Hematopoietic multipotent progenitor cell (in vitro differentiated cells): ENCODE measurements around the gene VAMP3. TPM values are rescaled to one million over a fixed set of nuclear protein-coding genes. Genes with fewer than 3 reads are reported as not detected.

Experiments
- DNase-seq, 3 donors: peaks; one replicate each; pipeline ENCODE4 v3.0.0-alpha.2; 2011 to 2015; ENCODE audit warnings: low read depth in 2 of 3, low spot score in 2 of 3
- total RNA-seq: library from RNA; depleted of rRNA; stranded (reverse); fragments of >200 nt; gene quantifications from one replicate; pipeline ENCODE4 v1.2.3, GENCODE V29; 2012

VAMP3 gene
- total RNA-seq, 1 donor = 21.8 TPM

DNA sequence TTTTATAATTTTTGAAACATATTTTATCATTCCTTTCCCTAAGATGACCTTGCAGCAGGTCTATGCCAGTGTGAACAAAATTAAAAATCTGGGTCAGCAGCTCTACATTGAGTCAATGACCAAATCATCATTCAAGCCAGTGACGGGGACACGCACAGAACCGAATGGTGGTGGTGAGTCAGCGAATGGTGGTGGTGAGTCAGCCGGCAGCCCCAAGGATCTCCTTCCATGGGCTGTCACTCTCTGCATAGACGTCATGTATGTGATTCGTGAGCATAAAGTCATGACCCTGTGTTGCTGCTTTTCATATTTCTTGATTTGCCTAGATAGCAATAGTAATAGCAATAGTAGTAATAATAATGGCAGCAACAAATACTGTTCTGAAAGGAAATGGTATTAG, 39.3 kb downstream of the VAMP3 start:
- DNase-seq = no peak

DNA sequence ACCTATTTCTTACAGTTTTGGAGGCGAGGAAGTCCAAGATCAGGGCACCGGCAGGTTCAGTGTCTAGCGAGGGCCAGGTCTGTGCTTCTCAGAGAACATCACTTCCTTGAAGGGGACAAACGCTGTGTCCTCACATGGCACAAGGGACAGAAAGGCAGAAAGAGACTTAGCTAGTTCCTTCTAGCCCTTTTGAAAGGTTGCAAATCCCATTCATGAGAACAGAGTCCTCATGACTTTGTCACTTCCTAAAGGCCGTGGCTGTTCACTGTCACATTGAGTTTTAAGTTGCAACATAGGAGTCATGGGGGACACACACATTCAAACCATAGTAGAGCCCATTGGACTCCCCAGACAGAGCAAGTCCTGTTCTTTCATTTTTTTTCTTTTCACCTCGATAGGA, 40.4 kb downstream of the VAMP3 start:
- no peak for DNase-seq

GRCh38 chr1:7813677-7814373, 42.7 kb downstream of the VAMP3 start:
- no peak for DNase-seq

- no peak for DNase-seq
Observed at GRCh38 chr1:7821282-7821681, 50.2 kb downstream of the VAMP3 start.

- DNase-seq = no peak
Observed at GRCh38 chr1:7824701-7825100, 53.6 kb downstream of the VAMP3 start.

- DNase-seq = no peak
Observed at GRCh38 chr1:7826363-7826762, 55.3 kb downstream of the VAMP3 start.

GRCh38 chr1:7827126-7827955, 56.2 kb downstream of the VAMP3 start:
- peak in 2 of 3 donors; percentile 14 to 24 for DNase-seq

Other genes with a start within 250 kb of the VAMP3 start
- 2.2 TPM for gene PER3, start 13.0 kb downstream of the VAMP3 start, total RNA-seq
- not detected for gene UTS2, start 81.8 kb downstream of the VAMP3 start, total RNA-seq
- under 0.01 TPM for gene TNFRSF9, start 169.5 kb downstream of the VAMP3 start, total RNA-seq
- 60.9 TPM for gene PARK7, start 190.4 kb downstream of the VAMP3 start, total RNA-seq